HG03571 (cell line): ENCODE data around the gene NTNG1.

Experiments
- ATAC-seq: cut with Tn5 transposase; IDR thresholded peaks from one replicate; pipeline ENCODE4 v1.9.1; 2021; ENCODE audit not compliant: unreplicated experiment

Gene NTNG1

DNA sequence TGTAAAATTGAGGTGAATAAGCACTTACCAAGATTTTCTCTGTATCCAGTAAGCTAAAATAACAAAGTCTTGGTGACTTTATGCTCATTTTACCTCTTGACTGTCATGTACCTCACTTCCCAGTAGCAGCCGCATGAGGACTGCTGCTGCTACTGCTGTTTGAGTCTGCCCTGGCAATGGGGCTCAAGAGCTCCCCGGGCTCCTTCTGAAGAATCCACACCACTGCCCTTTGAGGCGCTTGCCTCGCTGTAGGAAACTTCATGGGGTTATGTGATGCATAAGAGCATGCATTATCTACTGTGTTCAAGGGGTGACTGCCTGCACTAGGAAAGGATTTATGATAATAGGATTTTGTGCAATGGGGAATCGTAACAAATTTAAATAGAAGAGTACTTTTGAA is 113.5 kb downstream of the NTNG1 start:
- no peak for ATAC-seq

DNA sequence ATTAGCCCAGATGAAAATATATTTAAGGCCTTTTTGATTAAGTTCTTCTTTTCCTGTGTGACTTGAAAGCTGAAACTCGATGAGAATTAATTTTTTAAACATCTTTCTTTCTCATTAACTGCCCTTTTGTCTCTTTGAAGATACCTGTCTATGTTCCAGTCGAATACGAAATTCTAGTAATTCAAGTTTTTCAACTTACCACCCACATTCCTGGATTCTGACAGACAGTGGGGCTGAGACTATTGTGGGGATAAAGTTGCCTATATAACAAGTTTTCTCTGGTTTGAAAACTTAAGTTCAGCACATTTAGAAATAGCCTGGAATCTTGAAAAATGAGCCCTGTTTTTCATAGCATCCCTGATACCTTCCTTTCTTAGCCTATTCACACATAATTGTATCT is 114.6 kb downstream of the NTNG1 start:
- no peak for ATAC-seq

- no peak for ATAC-seq
Observed at GRCh38 chr1:107262467-107263286, 121.8 kb downstream of the NTNG1 start.

DNA sequence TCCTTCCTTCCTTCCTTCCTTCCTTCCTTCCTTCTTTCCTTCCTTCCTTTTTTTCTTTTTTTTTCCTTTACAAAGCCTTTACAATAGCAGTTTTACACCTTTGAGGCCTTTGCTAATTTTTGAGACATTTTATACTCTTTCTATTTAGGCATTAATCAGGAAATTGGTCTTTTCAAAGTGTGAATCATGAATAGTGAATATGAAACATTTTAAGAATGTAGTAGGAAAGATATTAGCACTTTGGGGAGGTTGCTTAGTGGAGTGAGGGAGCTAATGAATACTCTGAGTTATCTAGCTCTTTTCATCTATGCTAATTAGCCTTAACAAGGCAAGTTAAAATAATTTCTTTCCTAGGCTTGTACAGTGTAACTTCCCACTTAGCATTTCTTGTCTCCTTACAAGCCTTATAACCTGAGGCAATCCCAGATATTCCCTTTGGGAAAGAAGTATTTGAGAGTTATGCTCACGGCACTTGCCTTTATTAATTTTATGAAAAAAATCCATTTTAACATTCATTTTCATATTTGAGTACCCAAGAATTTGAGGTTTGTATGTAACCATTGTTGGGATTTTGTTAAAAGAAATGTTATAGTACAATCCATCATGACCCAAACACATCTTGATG is 122.6 kb downstream of the NTNG1 start:
- ATAC-seq = no peak

GRCh38 chr1:107264007-107264406 is 123.2 kb downstream of the NTNG1 start:
- no peak for ATAC-seq

- ATAC-seq = no peak
Observed at GRCh38 chr1:107264561-107264960, 123.7 kb downstream of the NTNG1 start.

GRCh38 chr1:107267489-107267888 is 126.7 kb downstream of the NTNG1 start:
- ATAC-seq = no peak

- ATAC-seq = no peak
Observed at GRCh38 chr1:107272321-107272720, 131.5 kb downstream of the NTNG1 start.

DNA sequence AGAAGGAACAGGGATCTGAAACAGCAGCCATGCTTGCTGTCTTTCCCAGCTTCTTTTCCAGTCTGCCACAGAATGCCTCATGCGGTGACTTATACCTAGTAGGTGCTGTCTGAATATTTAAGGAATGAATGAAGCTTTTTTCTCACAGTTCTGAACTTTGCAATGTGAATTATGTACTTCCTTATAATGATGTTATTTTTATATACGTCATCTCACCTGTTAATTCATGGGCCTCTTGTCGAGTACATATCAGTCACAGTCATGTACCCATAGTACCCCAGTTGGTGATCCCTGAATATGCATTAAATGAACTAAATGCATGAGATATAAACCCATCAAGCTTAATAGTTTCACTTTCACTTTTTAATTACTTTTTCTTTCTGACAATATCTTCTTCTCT is 132.7 kb downstream of the NTNG1 start:
- no peak for ATAC-seq

GRCh38 chr1:107274227-107274626 is 133.4 kb downstream of the NTNG1 start:
- no peak for ATAC-seq

DNA sequence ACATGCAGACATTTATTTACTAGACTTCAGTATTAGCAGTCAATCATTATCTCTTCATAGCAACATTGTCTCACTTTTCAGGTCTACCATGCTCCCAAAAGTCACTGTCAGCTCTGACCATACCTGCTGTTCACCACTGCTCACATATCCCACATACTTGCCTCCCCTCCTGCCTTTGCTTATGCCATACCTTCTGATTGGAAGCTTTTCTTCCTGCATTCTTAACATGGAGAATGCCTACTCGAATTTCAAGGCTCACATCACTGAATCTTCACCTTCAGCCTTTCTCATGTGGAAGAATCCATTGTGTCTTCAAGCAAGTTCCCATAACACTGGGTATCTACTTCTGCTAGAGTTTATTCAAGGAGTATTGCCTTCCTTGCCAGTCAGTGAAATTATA is 135.4 kb downstream of the NTNG1 start:
- ATAC-seq = no peak

DNA sequence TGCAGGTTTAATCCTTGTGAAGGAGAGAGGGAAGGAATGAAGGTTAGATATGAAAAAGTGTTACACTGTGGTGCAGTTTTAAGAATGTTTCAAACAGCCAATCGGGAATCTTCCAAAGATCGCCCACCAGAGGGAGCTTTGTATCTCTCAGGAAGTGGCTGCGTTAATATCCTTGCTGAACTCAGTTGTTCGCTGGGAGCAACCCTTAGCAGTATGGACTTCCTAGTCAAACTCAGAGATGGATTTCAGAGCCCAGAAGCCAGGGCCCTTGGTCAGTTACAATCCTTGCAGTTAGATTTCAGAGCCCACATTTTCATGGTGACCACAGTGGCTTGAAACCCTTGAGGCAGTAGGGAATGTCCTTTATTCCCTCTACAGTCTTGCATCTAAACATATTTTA is 136.2 kb downstream of the NTNG1 start:
- ATAC-seq = no peak

- no peak for ATAC-seq
Observed at GRCh38 chr1:107286125-107286524, 145.3 kb downstream of the NTNG1 start.

DNA sequence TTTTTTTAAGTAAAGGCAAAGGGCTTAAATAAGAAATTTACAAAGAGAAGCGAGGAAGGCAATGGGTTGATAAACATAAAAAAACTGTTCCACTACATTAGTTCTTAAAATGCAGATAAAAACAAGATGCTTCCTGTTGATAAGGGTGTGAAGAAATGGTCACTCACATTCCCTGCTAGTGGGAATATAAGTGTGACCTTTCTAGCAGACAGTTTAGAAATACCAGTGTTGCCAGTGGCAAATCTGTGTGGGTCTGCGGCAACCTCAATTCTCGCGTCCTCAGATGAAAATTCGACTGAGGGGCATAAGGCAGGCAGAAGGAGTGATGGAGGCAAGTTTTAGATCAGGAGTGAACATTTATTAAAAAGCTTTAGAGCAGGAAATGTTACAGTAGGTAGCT is 151.1 kb downstream of the NTNG1 start:
- no peak for ATAC-seq

DNA sequence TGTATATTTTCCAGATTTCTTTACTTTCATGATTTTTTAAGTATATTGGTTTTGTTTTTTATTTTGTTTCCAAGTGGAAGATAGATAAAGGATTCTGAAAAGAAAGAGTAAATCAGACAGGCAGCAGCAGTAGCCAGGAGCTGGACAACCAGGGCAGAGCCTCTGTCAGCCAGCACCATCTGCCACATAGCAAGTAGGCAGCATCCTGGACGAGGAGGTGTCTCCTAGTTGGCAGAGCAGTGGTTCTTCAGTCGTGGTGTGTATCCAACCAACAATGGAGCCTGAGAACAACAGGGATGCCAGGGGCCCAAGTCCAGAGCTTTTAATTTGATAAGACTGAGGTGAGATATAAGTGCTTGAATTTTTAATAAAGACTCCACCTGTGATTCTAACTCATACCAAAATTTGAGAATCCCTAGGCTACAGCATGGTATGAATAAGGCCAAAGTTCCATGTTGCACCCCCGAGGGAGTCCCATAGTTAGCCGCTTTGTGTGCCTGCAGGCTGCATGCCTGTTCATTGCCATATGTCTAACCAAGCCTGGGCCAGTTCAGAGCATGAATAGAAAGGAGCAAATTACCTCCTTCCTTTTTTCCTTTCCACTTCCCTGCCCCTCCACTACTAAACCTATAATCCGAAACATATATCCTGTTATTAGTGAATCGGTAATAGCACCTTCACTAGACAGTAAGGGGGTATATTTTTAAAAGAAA is 153.2 kb downstream of the NTNG1 start:
- ATAC-seq = no peak

DNA sequence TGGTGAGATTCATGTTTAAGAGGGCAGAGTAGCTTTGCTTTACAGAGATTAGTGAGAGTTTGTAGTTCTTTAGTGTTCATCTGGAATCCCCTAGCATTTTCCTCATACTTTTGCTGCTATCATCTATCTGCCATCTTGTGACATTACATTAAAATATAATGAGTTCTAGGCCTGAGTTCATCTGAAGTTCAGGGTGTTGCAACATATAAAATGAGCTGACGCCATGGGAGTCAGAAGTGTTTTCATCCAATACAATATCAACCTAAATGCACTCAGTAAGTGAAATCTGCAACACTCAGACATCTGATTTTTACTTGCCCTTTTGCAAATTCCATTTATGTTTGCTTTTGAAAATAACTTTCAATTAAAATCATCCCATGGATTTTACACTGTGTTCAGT is 153.8 kb downstream of the NTNG1 start:
- ATAC-seq = no peak

DNA sequence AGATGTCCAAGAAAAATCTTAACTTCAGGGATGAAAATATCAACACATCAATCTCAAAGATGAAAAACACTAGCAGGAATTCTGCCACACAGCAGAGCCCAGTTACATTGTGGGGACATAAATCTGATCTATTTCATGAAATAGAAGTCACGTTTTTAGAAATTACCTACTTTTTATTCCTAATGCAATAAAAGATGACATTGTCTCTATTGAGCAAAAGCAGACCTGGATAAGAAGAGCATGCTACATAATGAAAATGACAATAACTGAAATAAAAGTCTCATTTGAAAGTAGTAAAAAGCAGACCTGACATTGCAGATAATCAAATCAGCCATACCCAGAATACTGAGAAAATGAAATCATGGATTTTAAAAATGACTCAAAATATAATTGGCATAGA is 156.8 kb downstream of the NTNG1 start:
- ATAC-seq = no peak

DNA sequence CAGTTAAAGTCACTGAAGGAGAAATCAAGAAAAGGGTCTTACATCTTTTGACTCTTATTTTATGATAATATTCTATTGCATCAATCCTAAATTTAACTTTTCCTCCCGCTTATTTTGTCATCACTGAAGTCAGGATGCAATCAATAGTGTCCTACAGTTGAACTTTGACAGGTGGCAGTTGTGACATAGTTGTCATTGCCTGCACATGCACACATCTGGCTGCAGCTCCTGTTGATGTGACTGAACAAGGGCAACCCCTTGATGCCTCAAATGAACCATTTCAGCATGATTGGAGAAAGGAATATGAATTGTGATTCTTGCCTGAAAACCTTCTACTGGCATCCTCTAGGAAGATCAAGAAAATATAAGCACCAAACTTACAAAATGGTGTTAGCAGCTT is 157.7 kb downstream of the NTNG1 start:
- ATAC-seq = no peak

- ATAC-seq = no peak
Observed at GRCh38 chr1:107299521-107299920, 158.7 kb downstream of the NTNG1 start.

DNA sequence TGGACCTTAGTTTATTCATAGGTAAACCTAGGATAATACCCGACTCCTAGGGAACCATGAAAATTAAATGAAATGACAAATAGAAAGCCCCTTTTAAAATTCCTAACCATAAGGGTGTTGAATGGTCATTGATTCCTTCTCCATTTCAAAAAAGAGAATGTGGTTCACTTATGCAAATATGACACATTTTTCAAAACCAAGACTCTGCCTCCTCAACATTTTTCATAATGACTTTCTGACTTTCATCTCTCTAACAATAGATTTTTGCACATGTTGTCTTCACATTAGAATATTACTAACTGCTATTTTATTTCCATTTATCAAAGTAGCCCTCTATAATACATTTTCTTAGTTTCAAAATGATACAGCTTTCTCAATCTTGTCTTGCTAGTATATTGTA is 169.1 kb downstream of the NTNG1 start:
- ATAC-seq = no peak

DNA sequence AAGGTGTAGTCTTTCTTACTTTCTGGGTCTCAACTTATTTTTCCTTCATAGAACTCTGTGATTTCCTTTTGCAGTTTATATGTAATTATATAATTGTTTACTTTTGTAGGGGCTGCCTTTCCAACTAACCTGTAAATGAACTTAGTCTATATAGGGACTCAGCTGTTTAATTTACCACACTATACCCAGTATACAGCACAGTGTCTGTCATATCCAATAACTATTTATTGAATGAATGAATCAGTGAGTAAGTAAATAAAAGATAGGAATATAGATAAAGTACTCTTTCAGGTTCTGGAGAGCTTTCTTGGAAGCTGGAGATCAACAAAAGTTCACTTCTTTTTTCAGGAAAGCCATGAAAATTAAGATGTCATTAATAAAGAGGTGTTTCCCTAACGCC is 174.8 kb downstream of the NTNG1 start:
- ATAC-seq = no peak

DNA sequence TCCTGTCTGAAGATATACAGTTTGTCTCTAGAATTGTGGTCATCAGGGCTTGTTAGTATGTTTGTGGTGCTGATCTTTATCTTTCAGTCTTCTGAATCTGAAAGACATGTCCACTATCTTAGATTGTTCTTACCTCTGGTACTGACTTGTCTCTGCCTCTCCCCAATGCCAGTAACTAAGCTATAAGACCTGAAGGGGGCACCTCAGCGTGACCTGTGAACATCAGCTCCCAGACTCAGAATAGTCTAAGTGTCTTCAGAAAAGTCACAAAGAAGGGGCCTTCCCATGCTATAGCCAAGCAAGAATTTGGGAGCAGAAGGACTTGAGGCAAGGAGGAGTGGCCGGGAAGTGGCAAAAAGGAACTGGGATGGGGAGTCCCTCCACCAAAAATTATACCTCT is 178.1 kb downstream of the NTNG1 start:
- no peak for ATAC-seq
